Esophagus squamous epithelium (tissue), 4 donors: ENCODE data around the gene P2RX2.

Source experiments
- POLR2A ChIP-seq, 4 donors: fragments of 450-650 bp; IDR thresholded peaks; one replicate each; pipeline ENCODE4 v1.6.1; 2017; ENCODE audit warnings: antibody characterized with exemption in 4 of 4, mild to moderate bottlenecking in 4 of 4, moderate library complexity in 3 of 4
- TF ChIP-seq, protein P1 (sequence below), 6 experiments: fragments of 450-650 bp in 4 of 6; fragments of 200-600 bp in 2 of 6; sonication (generic) in 2 of 6; IDR thresholded peaks; one replicate each; pipeline ENCODE4 v1.5.1; 2016 to 2019; ENCODE audit warnings: antibody characterized with exemption in 6 of 6, mild to moderate bottlenecking in 4 of 6, moderate library complexity in 4 of 6

GRCh38 chr12:132586929-132587328 lies 31.6 kb upstream of the P2RX2 start:
- TF ChIP-seq, protein P1, sequence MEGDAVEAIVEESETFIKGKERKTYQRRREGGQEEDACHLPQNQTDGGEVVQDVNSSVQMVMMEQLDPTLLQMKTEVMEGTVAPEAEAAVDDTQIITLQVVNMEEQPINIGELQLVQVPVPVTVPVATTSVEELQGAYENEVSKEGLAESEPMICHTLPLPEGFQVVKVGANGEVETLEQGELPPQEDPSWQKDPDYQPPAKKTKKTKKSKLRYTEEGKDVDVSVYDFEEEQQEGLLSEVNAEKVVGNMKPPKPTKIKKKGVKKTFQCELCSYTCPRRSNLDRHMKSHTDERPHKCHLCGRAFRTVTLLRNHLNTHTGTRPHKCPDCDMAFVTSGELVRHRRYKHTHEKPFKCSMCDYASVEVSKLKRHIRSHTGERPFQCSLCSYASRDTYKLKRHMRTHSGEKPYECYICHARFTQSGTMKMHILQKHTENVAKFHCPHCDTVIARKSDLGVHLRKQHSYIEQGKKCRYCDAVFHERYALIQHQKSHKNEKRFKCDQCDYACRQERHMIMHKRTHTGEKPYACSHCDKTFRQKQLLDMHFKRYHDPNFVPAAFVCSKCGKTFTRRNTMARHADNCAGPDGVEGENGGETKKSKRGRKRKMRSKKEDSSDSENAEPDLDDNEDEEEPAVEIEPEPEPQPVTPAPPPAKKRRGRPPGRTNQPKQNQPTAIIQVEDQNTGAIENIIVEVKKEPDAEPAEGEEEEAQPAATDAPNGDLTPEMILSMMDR (IDR thresholded peaks at IDR 0.05), result no peak
- TF ChIP-seq POLR2A (IDR thresholded peaks at IDR 0.05), result no peak
